ENCODE data around the gene CDK16. TPM values are rescaled to one million over a fixed set of nuclear protein-coding genes. Genes with fewer than 3 reads are reported as not detected.

CDK16 gene
- total and polyA plus RNA-seq, 2 donors (not counting 1 experiment from before 2014, with no cell fraction given) = 68.2 to 92.9 TPM

- intact Hi-C loops (cut with micrococcal nuclease) = loop anchor here (1.0 to 5.0 kb wide), 8 partner anchors 15 to 424 kb away; partner anchors contain the start of genes ARAF, CDK16, RBM10 and UBA1
- H3K27ac Mint-ChIP-seq = peak within 1 kb of the TSS; percentile 99
- H4K20me1 ChIP-seq (ENCODE audit: control insufficient read depth, insufficient read depth, low read length, poor library complexity, severe bottlenecking) = no peaks in the 10 kb centered on the region
- H3K27me3 Mint-ChIP-seq = no peaks in the 10 kb centered on the region
- WGBS (ENCODE audit: insufficient coverage) = under 1% methylated on average over 28 of the region's 46 CpGs
- DNase-seq = peak; percentile 79
- H2AFZ ChIP-seq (ENCODE audit: insufficient read depth, low read depth, low read length, poor library complexity, severe bottlenecking) = peak within 1 kb of the TSS; percentile 63
- TF ChIP-seq EZH2 (IDR thresholded peaks at IDR 0.05; ENCODE audit: borderline replicate concordance, insufficient read depth, low read depth, low read length, poor library complexity, severe bottlenecking) (no peak), CTCF (IDR thresholded peaks at IDR 0.05) (no peak)
- peaks cover 0 to 8% of the 10 kb centered on the region in 2 donors for H3K4me1 ChIP-seq (ENCODE audit: control insufficient read depth in 2 of 2, insufficient read depth in 2 of 2, low read length in 2 of 2)
- peak within 1 kb of the TSS; percentile 67 to 82 (median 75) for H3K4me3 ChIP-seq (ENCODE audit: control extremely low read depth in 1 of 5, extremely low read depth in 1 of 5, insufficient read depth in 1 of 5, low read depth in 2 of 5, low read length in 4 of 5)
- peak within 1 kb of the TSS; percentile 76 for H3K4me2 ChIP-seq (replicated peaks; ENCODE audit: low read depth, low read length, poor library complexity, severe bottlenecking)
- peak within 1 kb of the TSS; percentile 96 to 99 for H3K27ac ChIP-seq (ENCODE audit: low read length in 2 of 2)
- H3K4me3 Mint-ChIP-seq = peak within 1 kb of the TSS; percentile 94
- no peaks in the 10 kb centered on the region for H3K9me3 ChIP-seq (ENCODE audit: control extremely low read depth in 1 of 3, control insufficient read depth in 2 of 3, insufficient read depth in 1 of 3, low read length in 2 of 3)
- H3K27me3 ChIP-seq (replicated peaks in 1 of 4; ENCODE audit: control extremely low read depth in 1 of 4, control insufficient read depth in 3 of 4, insufficient read depth in 4 of 4, low read length in 3 of 4) = no peaks in the 10 kb centered on the region
- peak within 1 kb of the TSS; percentile 93 for H3K9ac ChIP-seq (ENCODE audit: low read length)
- ChIA-PET CTCF (interaction anchor here (0.6 to 1.4 kb wide), 3 partner anchors 17 to 291 kb away, joined by 3 to 6 read pairs (median 4); no protein-coding TSS in a partner anchor), POLR2A (interaction anchor here (0.6 to 1.8 kb wide), 9 partner anchors 15 to 1569 kb away, joined by 3 to 16 read pairs (median 5); partner anchors contain the start of genes CDK16, HDAC6, NDUFB11 and RBM10)
- H3K79me2 ChIP-seq (ENCODE audit: control insufficient read depth, insufficient read depth, low read length) = peaks cover 22% of the 10 kb centered on the region
- H3K4me1 Mint-ChIP-seq = peaks cover 21% of the 10 kb centered on the region
- peak; percentile 28 for ATAC-seq (ENCODE audit: low read depth)
- no peaks in the 10 kb centered on the region for H3K36me3 ChIP-seq (replicated peaks in 1 of 2; ENCODE audit: control extremely low read depth in 1 of 2, control insufficient read depth in 1 of 2, extremely low read depth in 1 of 2, insufficient read depth in 2 of 2, low read length in 1 of 2)
- no peaks in the 10 kb centered on the region for H3K9me3 Mint-ChIP-seq (ENCODE audit: insufficient read depth)
Observed at GRCh38 chrX:47232803-47233332, 14.4 kb downstream of the CDK16 start, which contains the start of gene USP11. Gene USP11, plus strand, starts transcription at chrX:47233009. Its CDS starts 35 bp downstream, at chrX:47233044.

Measured in B cell (primary cell).